NCI-H2029 treated with DMSO at 0.1 percent for 48 hours (cell line): ENCODE measurements around the gene CYB5RL.
"Not testable (repeated sequence)": the region's sequence is repeated elsewhere in the genome, so short reads cannot be mapped to it uniquely, and the experiment has no call there.

Source experiments
- DNase-seq: peaks from one replicate; lab custom pipeline; 2025; lab: John Stamatoyannopoulos, UW

CYB5RL gene

GRCh38 chr1:54186056-54186455 lies 13.8 kb downstream of the CYB5RL start:
- no peak for DNase-seq

DNA sequence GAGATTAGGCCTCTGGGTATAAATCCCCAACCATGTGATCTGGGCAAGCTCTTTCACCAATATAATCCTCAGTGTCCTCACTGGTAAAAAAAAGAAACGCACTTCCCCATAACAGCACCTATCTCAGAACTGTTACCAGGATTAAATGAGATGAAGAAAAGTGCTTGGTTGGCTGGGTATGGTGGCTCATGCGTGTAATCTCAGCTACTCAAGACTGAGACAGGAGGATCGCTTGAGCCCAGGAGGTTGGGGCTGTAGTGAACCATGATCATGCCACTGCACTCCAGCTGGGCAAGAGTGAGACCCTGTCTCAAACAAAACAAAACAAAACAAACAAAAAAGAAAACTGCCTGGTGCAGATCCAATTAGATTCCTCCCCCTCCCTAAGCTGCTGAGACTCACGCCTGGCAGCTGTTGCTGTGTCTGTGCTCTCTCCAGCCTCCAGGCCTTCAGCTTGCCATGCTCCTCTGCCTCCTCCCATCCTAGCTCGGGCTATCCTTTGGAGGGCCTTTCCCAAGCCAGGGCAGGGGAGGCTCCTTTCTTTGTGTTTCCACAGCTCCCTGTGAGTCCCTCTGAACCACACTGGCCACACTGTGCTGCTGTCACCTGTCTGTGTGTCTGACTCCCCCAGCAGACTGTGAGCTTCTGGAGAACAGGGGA lies 19.0 kb downstream of the CYB5RL start:
- DNase-seq, result no peak

GRCh38 chr1:54178296-54179070 lies 21.3 kb downstream of the CYB5RL start:
- no peak for DNase-seq

DNA sequence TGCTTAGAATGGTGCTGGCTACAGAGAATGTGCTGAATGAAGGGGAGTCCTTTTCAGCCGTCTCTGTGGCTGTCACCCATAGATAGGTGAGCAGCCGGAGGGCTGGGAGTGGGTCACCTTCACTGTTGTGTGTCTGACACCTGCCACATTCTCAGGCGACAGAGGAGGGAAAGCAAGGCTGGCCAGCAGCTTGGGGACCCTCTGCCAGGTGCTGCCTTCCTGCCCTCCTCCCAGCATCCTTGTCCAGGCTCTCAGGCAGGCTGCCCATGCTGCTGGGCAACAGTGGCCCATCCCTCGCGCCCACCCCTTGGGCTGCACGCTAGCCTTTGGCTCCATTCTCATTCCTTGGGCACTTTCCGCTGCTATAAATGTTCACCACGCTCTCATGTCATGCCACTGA lies 22.1 kb downstream of the CYB5RL start:
- no peak for DNase-seq

DNA sequence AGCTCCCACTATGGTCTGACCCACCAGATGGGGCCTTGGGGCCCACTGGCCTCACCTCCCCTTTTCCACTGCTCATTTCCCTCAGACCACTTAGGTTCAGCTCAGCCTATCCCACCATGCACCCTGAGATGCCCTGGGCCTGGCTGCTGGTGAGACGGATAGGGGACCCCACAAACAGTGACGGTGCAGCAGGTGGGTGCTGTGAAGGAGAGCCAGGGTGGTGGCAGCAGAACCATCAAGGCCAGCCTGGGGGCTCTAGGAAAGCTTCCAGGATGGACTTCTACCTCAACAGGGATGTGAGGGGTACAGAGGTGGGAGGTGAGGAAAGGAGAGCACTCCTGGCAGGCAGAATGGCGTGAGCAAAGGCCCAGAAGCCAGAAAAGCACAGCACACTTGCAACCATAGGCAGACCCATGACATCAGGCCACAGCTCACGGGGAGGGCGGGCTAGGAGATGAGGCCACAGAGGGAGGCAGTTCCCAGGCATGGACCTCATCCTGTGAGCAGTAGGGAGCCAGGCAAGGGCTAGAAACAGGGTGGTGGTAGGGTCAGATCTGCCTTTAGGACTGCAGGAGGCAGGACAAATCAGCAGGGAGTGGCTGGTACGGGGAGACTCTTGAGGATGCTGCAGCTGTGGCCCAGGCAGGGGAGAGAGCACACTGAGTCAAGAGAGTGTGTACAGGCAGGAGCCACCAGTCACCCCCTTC lies 23.1 kb downstream of the CYB5RL start:
- DNase-seq, result no peak

DNA sequence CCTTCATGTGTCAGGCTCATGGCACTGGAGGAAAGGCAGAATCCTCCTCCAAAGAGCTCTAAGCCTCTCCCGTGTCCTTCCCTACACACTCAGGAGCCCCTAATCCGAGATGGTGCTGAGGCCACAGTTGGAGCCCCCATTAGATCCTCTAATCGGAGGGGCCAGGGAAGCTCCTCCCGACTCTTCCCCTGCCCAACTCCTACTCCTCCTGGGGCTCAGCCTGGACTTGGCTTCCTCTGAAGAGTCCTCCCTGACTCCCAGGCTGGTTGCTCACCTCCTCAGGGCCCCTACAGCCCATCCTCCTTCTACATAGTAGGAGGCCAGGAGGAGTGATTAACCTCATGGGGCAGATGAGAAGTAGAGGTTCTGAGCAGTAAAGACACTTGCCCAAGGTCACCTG lies 25.7 kb downstream of the CYB5RL start:
- DNase-seq, result no peak

DNA sequence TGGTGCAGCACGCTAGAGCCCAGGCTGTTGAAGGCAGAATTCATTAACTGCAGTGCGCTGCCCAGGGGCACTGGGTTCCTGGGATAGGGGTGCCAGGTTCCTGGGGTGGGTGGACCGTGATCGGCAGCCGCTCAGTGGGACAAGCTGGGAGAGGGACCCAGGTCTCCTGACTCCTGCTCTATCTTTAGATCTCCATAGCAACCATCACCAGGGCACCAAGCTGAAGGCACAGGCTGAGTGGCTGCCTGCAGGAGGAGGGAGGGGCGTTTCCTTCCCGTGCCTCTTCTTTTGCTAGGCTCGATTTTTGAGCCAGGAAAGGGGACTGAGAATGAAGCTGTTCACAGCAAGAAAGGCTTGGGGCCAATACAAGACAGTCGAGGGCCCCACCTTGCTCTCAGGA lies 26.1 kb downstream of the CYB5RL start:
- no peak for DNase-seq

DNA sequence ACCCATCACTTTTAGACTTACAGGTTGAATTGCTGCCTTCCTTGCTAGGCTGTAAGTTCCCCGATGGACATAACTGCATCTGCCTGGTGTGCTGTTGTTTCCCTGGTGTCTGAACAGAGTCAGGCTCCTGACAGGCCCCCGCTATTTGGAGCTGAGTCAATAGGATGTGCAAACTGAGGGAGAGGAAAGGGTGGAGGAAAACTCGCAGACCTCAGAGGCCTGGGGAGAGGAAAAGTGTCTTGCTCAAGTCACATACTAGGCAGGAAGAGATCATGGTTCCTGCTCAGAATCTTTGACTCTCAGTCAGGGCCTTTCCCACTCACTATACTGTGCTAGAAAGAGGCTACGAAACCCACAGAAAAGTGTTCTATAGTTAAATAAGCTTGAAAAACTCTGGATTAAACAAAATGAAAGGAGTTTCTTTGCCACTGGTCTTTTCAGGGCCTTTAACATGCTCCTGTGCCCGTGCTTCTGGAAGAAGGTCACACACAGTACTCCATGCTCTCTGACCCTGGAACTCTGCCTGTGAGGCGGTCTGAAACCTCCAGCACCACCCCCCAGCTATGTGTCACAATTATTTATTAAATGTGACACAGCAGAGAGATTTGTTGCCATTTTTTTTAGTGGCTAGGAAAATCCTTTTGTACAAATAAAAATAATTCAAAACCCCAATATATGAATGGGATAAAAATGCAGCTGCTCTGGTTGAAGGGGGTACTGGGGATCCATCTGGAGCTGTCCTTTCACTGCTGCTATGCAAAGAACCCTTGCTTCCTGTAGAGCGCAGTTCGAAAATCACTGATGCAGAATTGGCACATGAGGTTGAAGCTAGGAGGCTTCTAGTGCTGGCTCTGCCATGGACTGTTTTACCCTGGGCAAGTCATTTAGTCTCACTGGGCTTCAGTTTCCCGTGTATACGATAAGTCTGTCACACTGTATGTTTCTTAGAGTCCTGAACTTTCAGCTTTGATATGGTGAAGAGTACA lies 26.9 kb downstream of the CYB5RL start:
- DNase-seq, result no peak

DNA sequence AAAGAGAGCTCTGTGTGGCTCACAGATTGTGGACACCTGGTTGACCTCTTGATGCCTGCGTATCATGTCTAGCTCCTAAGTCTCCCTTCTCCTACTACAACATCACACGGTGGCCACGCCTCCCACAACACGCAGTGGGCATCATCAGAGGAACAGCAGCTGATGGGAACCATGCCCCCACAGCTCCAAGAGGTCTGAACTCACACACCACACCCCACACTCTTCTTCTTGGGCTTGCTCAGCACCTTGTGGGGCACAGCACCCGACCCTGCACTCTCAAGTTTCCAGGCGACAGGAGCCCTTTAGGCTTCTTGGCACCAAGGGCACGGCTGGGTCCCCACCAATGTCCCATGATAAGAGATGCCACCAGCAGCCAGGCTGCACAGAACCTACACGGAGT lies 28.2 kb downstream of the CYB5RL start:
- no peak for DNase-seq

GRCh38 chr1:54171016-54171415 lies 28.8 kb downstream of the CYB5RL start:
- DNase-seq, result no peak

- DNase-seq, result no peak
These were observed 30.8 kb downstream of the CYB5RL start for GRCh38 chr1:54169068-54169467.

- no peak for DNase-seq
These were observed 31.4 kb downstream of the CYB5RL start for GRCh38 chr1:54168206-54168965.

DNA sequence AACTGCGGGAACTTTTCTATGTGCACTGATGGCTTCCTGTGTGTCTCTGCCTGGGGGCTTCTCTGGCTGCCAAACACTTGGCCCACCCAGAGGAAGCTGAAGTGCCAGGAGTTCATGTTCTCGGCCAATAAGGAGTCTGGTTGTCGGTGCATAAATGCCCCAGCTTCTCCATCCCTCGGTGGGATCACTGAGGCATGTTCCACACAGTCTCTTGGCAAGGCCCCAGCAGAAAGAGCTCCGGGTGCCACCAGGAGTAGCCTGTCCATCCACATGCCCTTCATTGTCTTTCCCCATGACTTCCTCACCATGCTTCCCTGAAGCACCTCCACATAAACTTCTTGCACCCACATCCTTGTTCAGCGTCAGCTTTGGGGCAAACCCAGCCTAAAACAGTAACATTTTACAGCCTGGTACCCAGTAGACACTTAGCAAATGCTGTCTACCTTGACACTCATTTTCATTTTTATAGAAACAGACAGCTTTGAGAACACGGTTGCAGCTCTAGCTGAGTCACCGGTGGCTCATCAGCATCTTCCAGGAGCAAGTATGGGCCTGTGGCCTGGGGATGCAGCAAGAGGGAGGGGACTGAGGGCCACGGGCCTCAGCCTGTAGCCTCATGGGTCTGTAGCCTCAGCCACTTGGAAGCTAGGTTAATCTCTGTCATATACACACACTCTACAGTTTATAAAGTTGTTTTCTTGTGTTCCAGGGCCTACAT lies 32.2 kb downstream of the CYB5RL start:
- DNase-seq, result no peak

DNA sequence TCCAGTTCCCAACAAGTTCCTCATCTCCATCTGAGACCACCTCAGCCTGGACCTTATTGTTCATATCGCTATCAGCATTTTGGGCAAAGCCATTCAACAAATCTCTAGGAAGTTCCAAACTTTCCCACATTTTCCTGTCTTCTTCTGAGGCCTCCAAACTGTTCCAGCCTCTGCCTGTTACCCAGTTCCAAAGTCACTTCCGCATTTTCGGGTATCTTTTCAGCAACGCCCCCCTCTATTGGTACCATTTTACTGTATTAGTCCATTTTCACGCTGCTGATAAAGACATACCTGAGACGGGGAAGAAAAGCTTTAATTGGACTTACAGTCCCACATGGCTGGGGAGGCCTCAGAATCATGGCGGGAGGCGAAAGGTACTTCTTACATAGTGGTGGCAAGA lies 33.5 kb downstream of the CYB5RL start:
- not testable (repeated sequence) for DNase-seq

- no peak for DNase-seq
These were observed 34.7 kb downstream of the CYB5RL start for GRCh38 chr1:54165146-54165545.

- DNase-seq, result no peak
These were observed 36.3 kb downstream of the CYB5RL start for GRCh38 chr1:54163573-54163972.

DNA sequence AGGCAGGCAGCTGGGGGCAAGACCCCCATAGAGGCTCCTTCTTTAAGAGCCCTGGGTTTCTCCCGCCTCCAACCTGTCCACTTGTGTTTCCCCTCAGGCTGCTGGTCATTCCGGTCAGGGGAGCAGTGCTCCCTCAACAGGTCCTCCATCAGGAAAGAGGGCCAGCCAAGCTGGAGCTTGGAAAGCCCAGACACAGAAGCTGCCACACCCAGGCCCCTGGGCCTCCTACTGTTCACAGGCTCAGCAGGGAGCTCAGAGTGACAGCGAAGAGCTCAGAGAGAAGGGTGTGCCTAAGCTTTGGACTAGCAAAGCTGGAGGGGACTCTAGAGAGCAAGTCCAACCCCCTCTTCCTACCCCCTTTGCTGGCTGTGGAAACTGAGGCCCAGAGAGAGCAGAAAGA lies 36.8 kb downstream of the CYB5RL start:
- no peak for DNase-seq

- no peak for DNase-seq
These were observed 38.2 kb downstream of the CYB5RL start for GRCh38 chr1:54161495-54162168.

- no peak for DNase-seq
These were observed 39.5 kb downstream of the CYB5RL start for GRCh38 chr1:54160351-54160750.

GRCh38 chr1:54159733-54160316 lies 40.0 kb downstream of the CYB5RL start:
- DNase-seq, result no peak
